ENCODE measurements around the gene DAPL1.
"Not testable (repeated sequence)": the region's sequence is repeated elsewhere in the genome, so short reads cannot be mapped to it uniquely, and the experiment has no call there.

DAPL1 gene

GRCh38 chr2:158825021-158825420 is 29.9 kb downstream of the DAPL1 start:
- DNase-seq = no peak

DNA sequence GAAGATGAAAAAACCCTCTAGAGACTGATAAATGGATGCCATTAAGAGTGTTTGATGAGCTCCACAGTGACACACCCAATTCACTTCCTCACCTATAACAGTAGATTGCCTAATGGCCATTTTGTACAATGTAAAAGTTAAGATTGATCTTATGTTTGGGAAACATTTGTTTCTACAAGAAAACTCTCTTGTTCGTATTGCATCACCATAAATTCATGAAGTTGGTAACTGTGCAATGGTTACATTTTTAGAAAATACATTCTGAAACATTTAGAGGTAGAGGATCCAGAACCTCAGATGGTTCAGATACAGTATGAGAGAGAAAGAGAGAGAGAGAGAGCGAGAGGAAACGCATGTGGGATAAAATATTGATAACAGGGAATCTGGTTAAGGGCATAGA is 31.8 kb downstream of the DAPL1 start:
- no peak for DNase-seq

GRCh38 chr2:158828378-158829164 is 33.5 kb downstream of the DAPL1 start:
- no peak for DNase-seq

- DNase-seq = no peak
Measured at GRCh38 chr2:158829167-158829566, 34.0 kb downstream of the DAPL1 start.

DNA sequence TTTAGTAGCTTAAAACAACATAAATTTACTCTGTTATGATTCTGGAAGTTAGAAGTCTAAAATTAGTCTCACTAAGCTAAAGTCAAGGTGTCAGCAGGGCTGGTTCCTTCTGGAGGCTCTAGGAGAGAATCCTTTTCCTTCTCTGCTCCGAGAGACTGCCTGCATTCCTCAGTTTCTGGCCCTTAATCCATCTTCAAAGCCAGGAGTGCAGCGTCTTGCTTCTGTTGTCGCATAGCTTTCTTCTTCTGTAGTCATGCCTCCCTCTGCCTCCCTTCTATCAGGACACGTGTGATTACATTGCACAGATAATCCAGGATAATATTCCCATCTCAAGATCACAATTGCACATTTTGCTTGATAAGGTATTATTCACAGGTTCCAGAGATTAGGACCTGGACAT is 35.1 kb downstream of the DAPL1 start:
- DNase-seq = no peak

- DNase-seq = no peak
Measured at GRCh38 chr2:158835431-158835830, 40.3 kb downstream of the DAPL1 start.

DNA sequence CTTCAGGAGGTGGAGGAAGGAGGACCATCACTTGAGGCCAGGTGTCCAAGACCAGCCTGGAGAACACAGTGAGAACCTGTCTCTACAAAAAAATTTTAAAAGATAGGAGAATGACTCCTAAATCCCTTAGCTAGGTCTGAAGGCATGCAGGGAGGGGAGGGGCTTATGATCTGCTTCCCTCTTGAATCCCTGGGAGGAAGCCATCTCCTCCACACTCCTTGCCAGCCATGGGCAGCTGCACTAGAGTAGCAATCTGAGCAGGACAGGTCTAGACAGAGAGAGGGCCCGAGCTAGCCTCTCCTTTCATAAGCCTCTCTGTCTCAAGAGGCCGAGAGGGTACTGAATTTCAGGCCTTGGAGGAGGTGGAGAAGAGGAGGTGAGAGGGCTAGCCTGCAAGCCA is 42.5 kb downstream of the DAPL1 start:
- no peak for DNase-seq

GRCh38 chr2:158841850-158842249 is 46.7 kb downstream of the DAPL1 start:
- DNase-seq = no peak

DNA sequence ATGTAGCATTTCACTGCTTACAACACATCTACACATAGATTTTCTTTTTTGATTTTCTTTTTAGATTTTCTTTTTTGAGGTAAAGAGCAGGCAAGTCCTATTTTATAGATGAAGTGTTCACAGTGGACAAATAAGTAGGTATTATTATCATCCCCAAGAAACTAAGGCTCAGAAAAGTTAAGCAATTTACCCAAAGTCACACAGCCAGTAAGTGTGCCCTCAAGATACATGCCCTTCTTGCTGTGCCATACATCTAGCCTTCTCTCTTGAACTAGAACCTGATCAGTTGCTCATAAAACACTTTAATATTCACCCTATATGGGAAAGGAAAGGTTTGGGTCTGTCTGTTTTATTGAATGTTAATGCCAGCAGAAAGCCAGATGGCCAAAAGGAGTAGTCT is 50.3 kb downstream of the DAPL1 start:
- no peak for DNase-seq

DNA sequence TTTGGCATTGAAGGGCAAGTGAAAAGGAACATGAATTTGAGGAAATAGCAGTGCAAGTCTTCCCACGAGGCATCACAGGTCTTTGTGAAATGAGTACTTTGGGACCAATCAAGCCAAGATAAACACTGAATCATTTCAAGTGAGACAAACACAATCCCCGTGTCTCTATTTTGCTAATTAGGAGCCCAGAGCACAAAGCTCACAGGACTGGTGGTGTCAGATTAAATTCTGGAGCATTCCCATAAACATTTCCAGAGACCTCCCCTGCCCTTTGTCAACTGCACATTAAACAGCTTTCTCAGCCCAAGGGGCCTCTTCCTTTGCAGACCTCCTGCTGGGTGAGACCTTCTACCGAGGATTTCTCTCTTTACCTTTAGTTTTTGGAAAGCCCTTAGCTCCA is 50.7 kb downstream of the DAPL1 start:
- DNase-seq = no peak

DNA sequence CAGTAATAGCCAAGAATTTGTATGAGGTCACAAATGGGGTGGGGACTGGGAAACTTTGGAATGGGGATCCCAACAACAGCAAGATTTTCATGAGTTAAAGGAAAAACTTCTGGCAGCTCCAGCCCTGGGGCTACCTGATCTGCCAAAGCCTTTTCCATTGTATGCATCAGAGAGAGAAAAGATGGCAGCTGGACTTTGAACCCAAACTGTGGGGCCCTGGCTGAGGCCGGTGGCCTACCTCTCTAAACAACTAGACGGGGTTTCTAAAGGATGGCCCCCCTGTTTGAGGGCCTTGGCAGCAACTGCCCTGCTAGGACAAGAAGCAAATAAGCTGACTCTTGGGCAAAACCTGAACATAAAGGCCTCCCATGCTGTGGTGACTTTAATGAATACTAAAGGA is 52.4 kb downstream of the DAPL1 start:
- not testable (repeated sequence) for DNase-seq

- not testable (repeated sequence) for DNase-seq
Measured at GRCh38 chr2:158848031-158848970, 53.2 kb downstream of the DAPL1 start.

DNA sequence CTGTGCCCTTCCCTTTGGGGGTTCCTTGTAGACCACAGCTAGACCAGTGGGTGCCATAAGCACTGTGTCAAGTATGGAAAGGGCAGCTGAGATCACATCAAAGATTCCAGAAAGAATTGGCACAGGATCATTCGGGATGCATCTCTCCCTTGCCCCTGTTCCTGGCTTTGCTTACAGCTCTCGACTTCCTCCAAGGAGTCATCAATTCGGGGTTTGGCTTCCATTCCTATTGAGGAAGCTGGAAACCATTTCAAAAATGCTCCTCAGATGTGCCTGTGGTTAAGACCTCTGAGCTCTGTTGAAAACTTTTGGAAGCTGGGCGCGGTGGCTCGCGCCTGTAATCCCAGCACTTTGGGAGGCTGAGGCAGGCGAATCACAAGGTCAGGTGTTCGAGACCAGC is 65.1 kb downstream of the DAPL1 start:
- not testable (repeated sequence) for DNase-seq

DNA sequence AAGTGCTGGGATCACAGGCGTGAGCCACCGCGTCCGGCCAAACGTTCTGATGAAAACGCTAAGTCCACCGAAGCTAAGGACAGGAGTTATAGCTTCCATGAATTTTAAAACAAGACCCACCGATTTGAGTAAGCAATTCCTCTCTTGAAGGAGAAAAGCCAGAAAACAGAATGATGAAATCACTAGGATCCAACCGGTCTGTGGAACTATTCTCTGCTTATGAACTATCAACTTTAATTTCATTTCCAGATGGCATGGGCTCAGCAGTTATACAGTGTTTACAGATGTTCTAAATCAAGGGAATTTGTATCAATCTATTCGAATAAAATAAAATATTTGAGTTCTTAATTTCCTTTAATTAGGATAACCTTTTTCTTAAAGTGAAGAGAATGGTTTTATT is 66.5 kb downstream of the DAPL1 start:
- not testable (repeated sequence) for DNase-seq

DNA sequence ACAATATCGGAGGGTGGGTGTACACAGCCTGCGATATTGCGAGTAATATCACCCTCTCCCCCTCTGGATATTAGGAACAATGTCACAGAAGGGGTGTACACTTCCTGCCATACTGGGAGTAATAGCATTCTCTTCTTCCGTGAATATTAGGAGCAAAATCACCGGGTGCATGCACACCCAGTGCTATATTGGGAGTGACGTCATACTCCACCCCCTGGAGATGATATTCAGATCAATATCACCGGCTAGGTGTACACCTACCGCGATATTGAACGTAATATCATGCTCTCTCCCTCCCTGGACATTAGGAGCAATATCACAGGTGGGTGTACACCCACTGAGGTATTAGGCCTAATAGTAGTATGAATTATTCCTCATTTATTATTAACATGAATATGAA is 70.4 kb downstream of the DAPL1 start:
- not testable (repeated sequence) for DNase-seq
